Measurements from ENCODE around the gene LYPLAL1. TPM values are rescaled to one million over a fixed set of nuclear protein-coding genes. Genes with fewer than 3 reads are reported as not detected.

The LYPLAL1 gene
- total and polyA plus RNA-seq, 2 of the 13 experiments (the other 11 are each of a cell fraction or from before 2014, with no cell fraction given), result 17.0 to 31.6 TPM

GRCh38 chr1:219173758-219174459 is at the start of gene LYPLAL1 (continued):
- TF ChIP-seq ZNF605 (CRISPR knock-in tag; IDR thresholded peaks at IDR 0.05) (0 out of 2 replicates have a peak, but pooled peaks have one; percentile 47), KDM3A (CRISPR knock-in tag; IDR thresholded peaks at IDR 0.05; ENCODE audit: low read depth) (peak; percentile 79), ZBTB20 (CRISPR knock-in tag; IDR thresholded peaks at IDR 0.05; ENCODE audit: borderline replicate concordance, low read depth) (peak; percentile 46; the same call in 1 of the 2 replicates), NFRKB (IDR thresholded peaks at IDR 0.05) (no peak), TEAD2 (CRISPR knock-in tag; IDR thresholded peaks at IDR 0.05) (no peak), PCBP2 (optimal IDR thresholded peaks at IDR 0.05; ENCODE audit: low read depth, low read length, poor library complexity, severe bottlenecking) (no peak), ZNF768 (CRISPR knock-in tag; IDR thresholded peaks at IDR 0.05) (peak; percentile 77; the same call in 1 of the 2 replicates), ZNF570 (CRISPR knock-in tag; IDR thresholded peaks at IDR 0.05; ENCODE audit: borderline replicate concordance) (no peak), HOXA5 (CRISPR knock-in tag; IDR thresholded peaks at IDR 0.05) (peak; percentile 68; the same call in 1 of the 2 replicates), NFIC (IDR thresholded peaks at IDR 0.05; ENCODE audit: low read length) (no peak), SATB2 (CRISPR knock-in tag; IDR thresholded peaks at IDR 0.05) (no peak), HNF1A (IDR thresholded peaks at IDR 0.05; ENCODE audit: low read depth) (no peak), HNF1A (CRISPR knock-in tag; IDR thresholded peaks at IDR 0.05; ENCODE audit: borderline replicate concordance) (peak; percentile 37; the same call in 1 of the 2 replicates), CBX1 (IDR thresholded peaks at IDR 0.05; ENCODE audit: low read depth) (no peak), GLI4 (CRISPR knock-in tag; IDR thresholded peaks at IDR 0.05; ENCODE audit: borderline replicate concordance) (peak; percentile 50; the same call in 1 of the 2 replicates), CREBL2 (CRISPR knock-in tag; IDR thresholded peaks at IDR 0.05; ENCODE audit: borderline replicate concordance) (peak; percentile 71; the same call in 1 of the 2 replicates), ZNF292 (CRISPR knock-in tag; IDR thresholded peaks at IDR 0.05; ENCODE audit: borderline replicate concordance, low read depth) (no peak), GTF2F1 (IDR thresholded peaks at IDR 0.05; ENCODE audit: low read length) (no peak), ZNF543 (CRISPR knock-in tag; IDR thresholded peaks at IDR 0.05) (peak; percentile 77), MYNN (CRISPR knock-in tag; IDR thresholded peaks at IDR 0.05; ENCODE audit: low read depth) (no peak), REST (IDR thresholded peaks at IDR 0.05; ENCODE audit: borderline replicate concordance in 1 of 2, low read depth in 1 of 2, low read length in 2 of 2) (peak in 1 of 2 experiments; percentile 75; a peak in 1 of 4 replicates), THAP8 (CRISPR knock-in tag; IDR thresholded peaks at IDR 0.05; ENCODE audit: borderline replicate concordance) (no peak)
